Left lung (tissue), 14 donors: ENCODE data around the gene PCNX3. TPM values are rescaled to one million over a fixed set of nuclear protein-coding genes. Genes with fewer than 3 reads are reported as not detected.

ENCODE experiments used
- ATAC-seq: fragments of 200-7000 bp; cut with Tn5 transposase; one replicate; pipeline ENCODE4 v1.9.1; 2020; ENCODE audit warnings: moderate library complexity
- DNase-seq, 4 donors: peaks; one replicate each; pipeline ENCODE4 v3.0.0-alpha.2; 2013 to 2020
- H3K27ac ChIP-seq, 2 donors: fragments of 200-600 bp; sonication (generic) in 1 of 2; one replicate each; pipeline versions ENCODE4 v1.5.0 to v1.8.0; 2020 to 2021
- H3K27me3 ChIP-seq, 2 donors: fragments of 200-600 bp; sonication (generic) in 1 of 2; one replicate each; pipeline versions ENCODE4 v1.5.0 to v1.8.0; 2020 to 2021
- H3K36me3 ChIP-seq, 2 donors: fragments of 200-600 bp; sonication (generic) in 1 of 2; one replicate each; pipeline versions ENCODE4 v1.5.0 to v1.8.0; 2020 to 2021
- H3K4me1 ChIP-seq, 2 donors: fragments of 200-600 bp; one replicate each; pipeline ENCODE4 v1.8.0; 2021
- H3K4me3 ChIP-seq, 2 donors: fragments of 200-600 bp; sonication (generic) in 1 of 2; one replicate each; pipeline versions ENCODE4 v1.5.0 to v1.8.0; 2020 to 2021; ENCODE audit warnings: mild to moderate bottlenecking in 1 of 2
- H3K9me3 ChIP-seq, 2 donors: fragments of 200-600 bp; sonication (generic) in 1 of 2; one replicate each; pipeline versions ENCODE4 v1.5.0 to v1.8.0; 2020 to 2021
- CTCF ChIP-seq, 2 donors: fragments of 200-600 bp; sonication (generic) in 1 of 2; IDR thresholded peaks; one replicate each; pipeline versions ENCODE4 v1.5.0 to v1.8.0; 2021; ENCODE audit warnings: antibody characterized with exemption in 2 of 2
- intact Hi-C, 2 donors: fragments of 100-400 bp; cut with DNase I; formaldehyde crosslinking; loops; one replicate each; pipeline versions ENCODE4 v1.11.2 to v1.14.2; 2022
- long read RNA-seq, 12 donors: library from polyadenylated mRNA in 2 of 12; unstranded in 2 of 12; transcript quantifications; one replicate each; pipeline ENCODE4 v2.0.0 and lab custom pipeline, GENCODE V29; 2019 to 2026
- polyA plus RNA-seq, 6 donors: library from polyadenylated mRNA; unstranded; fragments of 120-200 nt; gene quantifications; one replicate each; pipeline ENCODE4 v1.2.1, GENCODE V29; 2013; ENCODE audit not compliant: insufficient read length in 6 of 6
- total RNA-seq, 2 donors: library from RNA; stranded (reverse); fragmentation: NEBNext Ultra II Directional; extraction: Animal tissue kit (Norgen Biotek cat#: 25700); gene quantifications; one replicate each; pipeline ENCODE4 v1.2.1, GENCODE V29; 2021
- donor health status: DM: no; HTN: yes; CAD: no.
- donor health status: DM: no; HTN: no; CAD: no.

Gene PCNX3
- total RNA-seq: 10 to 100 TPM; 36.7 to 44.5 TPM
- polyA plus RNA-seq: 10 to 100 TPM; 19.9 to 35.4 (median 25.3) TPM
- long read RNA-seq, donor 1, partial matches to known transcripts: 5 of 5 reads
- long read RNA-seq, donor 1, other reads (novel, unspliced or antisense): 0 of 5 reads
- long read RNA-seq, donor 2: 0 reads
- long read RNA-seq, donor 3, partial matches to known transcripts: 45 of 174 reads
- long read RNA-seq, donor 3, other reads (novel, unspliced or antisense): 129 of 174 reads
- long read RNA-seq, donor 4, partial matches to known transcripts: 1 of 1 reads
- long read RNA-seq, donor 4, other reads (novel, unspliced or antisense): 0 of 1 reads
- long read RNA-seq, donor 5: 0 reads
- long read RNA-seq, donor 6, partial matches to known transcripts: 6 of 6 reads
- long read RNA-seq, donor 6, other reads (novel, unspliced or antisense): 0 of 6 reads
- long read RNA-seq, donor 7: 0 reads
- long read RNA-seq, donor 8: 0 reads
- long read RNA-seq, donor 9: 0 reads
- long read RNA-seq, donor 10: 0 reads
- long read RNA-seq, donor 11, full-length matches to known transcripts: 1 of 21 reads
- long read RNA-seq, donor 11, partial matches to known transcripts: 20 of 21 reads
- long read RNA-seq, donor 11, other reads (novel, unspliced or antisense): 0 of 21 reads
- long read RNA-seq, donor 12: 0 reads

GRCh38 chr11:65615229-65615949 lies at the start of gene PCNX3:
Gene PCNX3, plus strand, starts transcription at chr11:65615776. Its CDS starts 536 bp downstream, at chr11:65616312.
- peaks cover 37 to 51% of the 10 kb centered on the region in 2 donors for H3K4me1 ChIP-seq
- peak; percentile 84 for ATAC-seq
- H3K36me3 ChIP-seq: peaks cover 0 to 37% of the 10 kb centered on the region in 2 donors
- H3K27me3 ChIP-seq: no peaks in the 10 kb centered on the region
- intact Hi-C loops: no loop called here
- peak within 1 kb of the TSS; percentile 84 to 89 for H3K27ac ChIP-seq
- peak within 1 kb of the TSS; percentile 72 to 100 for H3K4me3 ChIP-seq
- H3K9me3 ChIP-seq: no peaks in the 10 kb centered on the region
- no peak for TF ChIP-seq CTCF (IDR thresholded peaks at IDR 0.05)
- peak; percentile 98 to 100 (median 100) for DNase-seq

GRCh38 chr11:65569164-65569972 lies 46.2 kb upstream of the PCNX3 start:
- DNase-seq (peak in 1 of 4 donors; percentile 62), ATAC-seq (peak; percentile 16)
- intact Hi-C loops: no loop called here
- peaks cover 0 to 6% of the 10 kb centered on the region in 2 donors for H3K36me3 ChIP-seq
- H3K27me3 ChIP-seq: no peaks in the 10 kb centered on the region
- TF ChIP-seq CTCF (IDR thresholded peaks at IDR 0.05): no peak
- H3K4me1 ChIP-seq: peaks cover 30 to 72% of the 10 kb centered on the region in 2 donors
- peak overlapping the region; percentile 91 to 92 for H3K4me3 ChIP-seq
- no peaks in the 10 kb centered on the region for H3K9me3 ChIP-seq
- peak overlapping the region; percentile 94 to 99 for H3K27ac ChIP-seq

GRCh38 chr11:65569973-65570918 lies 45.3 kb upstream of the PCNX3 start, which contains the start of gene ZNRD2:
Gene ZNRD2, plus strand, starts transcription at chr11:65570477. Its CDS starts 15 bp downstream, at chr11:65570492.
- peaks cover 37 to 74% of the 10 kb centered on the region in 2 donors for H3K4me1 ChIP-seq
- intact Hi-C loops: no loop called here
- DNase-seq (peak; percentile 98 to 99 (median 98)), ATAC-seq (peak; percentile 79)
- H3K27me3 ChIP-seq: no peaks in the 10 kb centered on the region
- peak within 1 kb of the TSS; percentile 94 to 99 for H3K27ac ChIP-seq
- H3K36me3 ChIP-seq: peaks cover 0 to 6% of the 10 kb centered on the region in 2 donors
- peak; percentile 17 to 49 for TF ChIP-seq CTCF (IDR thresholded peaks at IDR 0.05)
- H3K4me3 ChIP-seq: peak within 1 kb of the TSS; percentile 91 to 92
- no peaks in the 10 kb centered on the region for H3K9me3 ChIP-seq

GRCh38 chr11:65571420-65571819 lies 44.2 kb upstream of the PCNX3 start:
- Histone ChIP-seq H3K36me3 (peaks cover 0 to 6% of the 10 kb centered on the region in 2 donors), H3K4me3 (peak overlapping the region in 1 of 2 donors; percentile 91), H3K27me3 (no peaks in the 10 kb centered on the region), H3K27ac (peak overlapping the region in 1 of 2 donors; percentile 99), H3K4me1 (peaks cover 40 to 67% of the 10 kb centered on the region in 2 donors), H3K9me3 (no peaks in the 10 kb centered on the region)
- ATAC-seq: no peak
- no peak for TF ChIP-seq CTCF (IDR thresholded peaks at IDR 0.05)
- intact Hi-C loops: no loop called here
- DNase-seq: no peak
